HG02943 (cell line): ENCODE measurements around the gene ADD1.

Experiments
- ATAC-seq: cut with Tn5 transposase; IDR thresholded peaks from one replicate; pipeline ENCODE4 v1.9.1; 2021; ENCODE audit warnings: mild to moderate bottlenecking, low read depth, moderate library complexity; ENCODE audit not compliant: unreplicated experiment

Gene ADD1

DNA sequence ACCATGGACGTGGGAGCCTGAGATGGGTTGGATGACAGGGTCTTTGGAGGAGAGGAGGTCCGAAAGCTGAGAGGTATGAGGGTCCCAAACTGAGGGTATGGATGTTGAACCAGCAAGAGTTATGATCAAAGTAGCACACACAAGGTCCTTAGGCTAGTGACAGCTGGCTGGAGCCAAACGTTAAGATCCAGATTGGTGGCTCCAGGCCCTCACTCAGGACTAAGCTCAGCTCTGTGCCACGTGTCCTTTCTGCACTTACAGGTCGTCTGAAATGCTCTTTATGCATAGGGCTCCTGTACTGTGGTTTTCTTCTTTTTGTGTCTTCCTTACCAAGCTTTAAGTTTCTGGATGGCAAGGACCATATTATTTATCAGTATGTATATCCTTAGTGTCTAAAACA is 35.4 kb downstream of the ADD1 start:
- ATAC-seq = no peak

DNA sequence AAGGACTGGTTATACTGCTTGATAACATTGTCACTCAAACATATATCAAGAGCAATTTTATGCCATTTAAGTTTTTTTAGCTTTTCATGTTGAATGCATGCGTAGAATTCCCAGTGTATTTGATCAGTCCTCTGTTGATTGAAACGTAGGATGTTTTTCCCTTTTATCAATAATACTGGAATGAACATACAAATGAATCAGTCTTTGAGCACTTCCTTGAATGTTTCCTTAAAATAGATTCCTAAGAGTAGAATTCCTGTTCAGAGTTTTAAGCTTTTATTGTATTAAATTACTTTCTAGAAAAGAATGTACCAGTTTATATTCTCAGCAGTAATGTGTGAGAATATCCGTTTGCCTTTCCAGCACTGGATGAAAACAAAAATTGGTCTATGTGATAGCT is 37.8 kb downstream of the ADD1 start:
- ATAC-seq = no peak

DNA sequence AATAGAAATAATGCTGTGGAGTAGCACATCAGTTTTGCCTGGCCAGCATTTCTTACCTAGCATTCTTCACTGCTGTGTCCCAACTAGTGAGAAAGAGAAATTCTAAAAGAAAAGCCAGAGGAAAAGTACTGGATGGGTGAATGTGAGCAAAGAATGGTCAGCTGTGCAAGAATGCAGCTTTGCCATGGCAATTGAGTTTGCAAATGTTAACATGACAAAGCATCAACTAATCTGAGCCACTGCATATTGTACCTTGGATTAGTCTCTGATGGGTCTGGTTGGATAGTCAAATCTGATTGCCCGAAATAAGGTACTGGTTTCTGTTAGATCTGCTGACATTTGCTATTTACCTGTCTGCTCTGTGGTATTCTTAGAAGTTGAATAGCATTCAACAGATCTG is 38.7 kb downstream of the ADD1 start:
- no peak for ATAC-seq

DNA sequence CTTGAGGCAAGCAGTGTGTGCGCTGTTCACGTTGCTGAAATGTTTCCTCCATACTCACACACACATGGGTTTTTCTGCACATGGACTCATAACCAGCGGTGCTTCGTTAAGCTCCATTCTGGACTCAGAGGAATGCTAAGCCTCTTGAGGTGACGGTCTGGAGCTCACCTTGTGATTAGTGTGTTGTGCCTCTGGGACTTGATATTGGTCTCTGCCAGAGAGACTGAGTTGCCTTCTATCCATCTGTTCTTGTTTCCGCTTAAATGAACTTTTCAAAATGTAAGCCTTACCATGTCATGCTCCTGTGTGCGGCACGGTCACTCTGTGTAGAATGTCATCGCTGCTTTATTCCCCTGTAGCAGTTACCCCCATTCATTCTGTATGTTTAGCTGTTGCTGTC is 42.5 kb downstream of the ADD1 start:
- no peak for ATAC-seq

DNA sequence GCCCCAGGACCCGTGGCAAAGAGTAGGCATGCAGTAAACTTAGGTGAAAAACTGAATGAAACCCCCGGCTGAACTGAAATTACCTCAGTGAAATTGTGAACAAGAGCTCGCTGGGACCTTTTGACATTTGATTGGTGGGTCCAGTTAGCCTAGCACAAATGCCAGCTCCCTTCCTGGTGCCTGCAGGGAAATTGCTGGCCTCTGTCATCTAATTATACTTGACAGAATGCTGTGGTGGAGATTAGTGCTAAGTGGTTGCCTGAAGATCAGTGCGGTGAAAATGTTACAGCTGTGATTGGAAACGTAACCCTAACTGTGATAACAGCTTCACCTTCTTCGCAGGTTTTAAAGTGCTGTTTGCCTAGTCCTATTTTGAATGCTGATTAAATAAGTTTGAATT is 43.0 kb downstream of the ADD1 start:
- no peak for ATAC-seq

DNA sequence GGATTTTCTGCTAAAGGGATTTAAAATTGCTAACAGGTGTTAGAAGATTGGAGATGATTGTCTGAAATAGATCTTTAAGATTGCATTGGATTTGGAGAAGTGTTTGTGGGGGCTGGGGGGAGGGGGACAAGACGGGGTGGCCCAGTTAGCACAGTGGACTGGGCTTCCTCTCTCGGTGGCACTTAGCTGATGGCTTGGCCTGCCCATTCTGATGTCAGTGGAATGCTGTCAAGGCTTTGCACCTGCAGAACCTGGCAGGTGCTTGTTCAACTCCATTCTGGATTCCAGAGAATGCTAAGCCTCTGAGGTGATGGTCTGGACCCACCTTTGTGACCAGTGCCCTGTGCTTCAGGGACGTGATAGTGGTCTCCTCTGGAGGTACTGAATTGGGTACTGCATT is 43.7 kb downstream of the ADD1 start:
- no peak for ATAC-seq

DNA sequence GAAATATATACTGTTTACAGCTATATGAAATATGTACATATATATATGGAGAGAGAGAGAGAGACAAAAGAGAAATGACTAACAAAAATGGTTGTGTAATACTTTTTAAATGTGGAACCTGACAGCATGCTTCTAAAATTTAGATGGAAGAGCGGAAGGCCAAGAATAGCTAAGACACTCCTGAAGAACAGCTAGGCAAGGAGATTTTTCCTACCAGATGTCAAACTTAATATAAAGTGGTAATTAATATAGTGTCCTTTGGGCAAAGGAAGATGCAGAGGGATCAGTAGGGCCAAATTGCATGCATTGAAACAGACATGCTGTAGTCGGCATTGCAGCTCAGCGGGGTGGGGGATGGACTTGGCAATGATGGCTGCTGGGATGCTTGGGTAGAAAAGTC is 45.2 kb downstream of the ADD1 start:
- no peak for ATAC-seq

DNA sequence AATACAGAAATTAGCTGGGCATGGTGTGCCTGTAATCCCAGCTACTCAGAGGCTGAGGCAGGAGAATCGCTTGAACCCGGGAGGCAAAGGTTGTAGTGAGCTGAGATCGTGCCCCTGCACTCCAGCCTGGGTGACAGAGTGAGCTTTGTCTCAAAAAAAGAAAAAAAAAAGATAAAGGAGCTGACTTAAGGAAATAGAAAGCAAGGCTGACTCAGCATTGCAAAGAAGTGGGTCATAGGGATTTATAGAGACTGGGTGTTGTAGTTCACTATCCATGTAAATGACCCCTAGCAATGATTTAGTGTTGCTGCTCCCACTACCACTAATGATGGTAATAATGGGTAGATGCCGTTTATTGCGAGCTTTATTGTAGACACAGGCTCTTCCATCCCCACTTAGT is 47.6 kb downstream of the ADD1 start:
- no peak for ATAC-seq

DNA sequence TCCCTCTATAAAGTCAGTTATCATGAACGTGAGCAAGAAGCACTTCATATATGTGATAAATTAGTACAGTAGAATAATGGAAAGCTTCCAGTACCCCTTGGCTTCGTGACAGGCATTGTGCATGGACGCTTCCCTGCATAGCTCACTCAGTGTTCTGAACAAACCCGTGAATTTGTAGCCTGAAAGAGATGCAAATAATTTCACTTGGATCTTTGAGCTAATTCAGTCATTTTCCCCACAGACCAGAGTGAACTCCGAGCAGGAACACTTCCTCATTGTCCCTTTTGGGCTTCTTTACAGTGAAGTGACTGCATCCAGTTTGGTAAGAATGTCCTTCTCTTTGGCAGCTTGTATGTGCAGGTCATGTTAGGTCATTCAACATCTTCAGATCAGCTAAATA is 50.1 kb downstream of the ADD1 start:
- no peak for ATAC-seq

DNA sequence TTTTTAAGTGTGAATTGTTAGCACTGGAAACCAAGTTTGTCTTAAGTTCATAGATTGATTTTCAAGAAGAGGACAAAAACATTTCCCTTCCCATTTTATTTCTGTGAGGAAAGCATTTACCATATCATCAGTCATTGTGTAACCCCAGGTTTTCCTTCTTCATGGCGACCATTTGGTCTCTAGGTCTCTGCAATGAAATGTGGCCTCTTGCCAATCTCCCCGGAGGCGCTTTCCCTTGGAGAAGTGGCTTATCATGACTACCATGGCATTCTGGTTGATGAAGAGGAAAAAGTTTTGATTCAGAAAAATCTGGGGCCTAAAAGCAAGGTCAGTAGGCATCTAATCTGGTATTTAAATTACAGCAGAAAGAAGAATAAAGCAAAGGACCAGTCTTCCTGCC is 54.4 kb downstream of the ADD1 start:
- no peak for ATAC-seq

DNA sequence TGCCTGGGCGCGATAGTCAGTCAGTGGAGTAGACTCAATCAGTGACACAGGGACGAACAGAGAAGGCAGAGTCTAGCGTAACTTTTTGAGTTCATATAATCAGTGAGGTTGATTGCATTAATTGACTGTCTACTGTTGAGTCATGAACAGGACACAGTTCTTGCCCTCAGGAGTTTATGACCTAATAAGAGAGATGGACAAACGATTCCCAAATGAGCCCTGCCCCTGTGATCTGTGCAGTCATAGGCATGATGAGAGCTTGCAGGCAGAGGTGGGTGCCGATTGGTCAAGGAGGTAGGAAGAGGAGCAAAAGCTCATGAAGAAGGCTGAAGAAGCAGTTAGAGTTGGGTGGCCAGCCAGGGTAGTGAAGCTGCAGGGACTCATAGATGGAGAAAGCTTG is 57.1 kb downstream of the ADD1 start:
- ATAC-seq = no peak

DNA sequence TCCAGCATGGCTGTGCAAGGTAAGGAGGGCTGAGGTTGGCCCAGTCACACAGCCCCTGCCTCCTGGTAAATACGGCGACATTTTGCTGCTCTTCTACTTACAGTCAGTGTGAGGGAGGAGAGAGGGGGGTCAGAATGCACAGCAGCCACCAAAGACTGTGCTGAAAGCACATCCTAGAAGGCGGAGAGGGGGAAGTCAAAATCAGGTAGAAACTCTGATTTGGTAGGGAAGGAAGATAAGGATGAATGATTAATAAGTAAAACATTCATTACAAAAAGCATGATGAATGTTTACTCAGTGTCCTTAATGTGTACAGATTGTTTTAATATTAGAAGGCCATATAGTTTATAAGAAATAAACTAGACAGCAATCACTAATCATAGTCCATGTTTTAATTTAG is 57.5 kb downstream of the ADD1 start:
- no peak for ATAC-seq

DNA sequence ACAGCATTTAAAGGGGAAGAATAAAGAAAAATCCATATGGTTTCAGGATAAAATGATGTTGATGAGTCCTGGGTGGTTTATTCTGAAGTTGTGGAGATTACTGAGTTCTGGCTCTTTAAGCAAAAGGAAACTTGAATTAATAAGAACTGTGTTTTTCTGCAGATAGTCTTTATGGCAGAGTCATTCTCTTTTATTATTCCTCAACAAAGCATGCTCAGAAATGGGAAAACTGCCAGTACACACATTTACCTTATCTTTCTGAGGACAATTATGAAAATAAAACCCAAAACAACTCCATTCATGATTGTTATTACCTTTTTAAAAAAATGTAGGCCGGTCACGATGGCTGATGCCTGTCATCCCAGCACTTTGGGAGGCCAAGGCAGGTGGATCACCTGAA is 58.5 kb downstream of the ADD1 start:
- no peak for ATAC-seq

DNA sequence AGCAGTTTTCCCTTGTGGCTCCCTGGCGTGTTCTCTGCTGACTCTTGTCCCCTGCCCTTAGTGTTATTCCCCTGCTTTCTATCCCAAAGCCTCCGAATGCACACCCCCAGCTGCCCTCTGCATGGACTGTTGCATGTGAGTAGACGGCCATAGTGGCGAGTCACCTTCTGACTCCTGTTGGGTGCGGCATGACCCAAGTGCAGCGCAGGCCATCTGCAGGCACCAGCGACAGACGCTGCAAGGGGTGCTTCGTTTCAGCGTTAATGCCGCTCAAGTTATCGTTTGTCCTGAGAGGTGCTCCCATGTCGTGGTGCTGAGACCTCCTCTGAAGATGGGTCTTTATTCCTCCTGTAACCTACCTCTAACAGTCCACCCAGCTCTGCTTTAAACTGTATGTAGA is 61.9 kb downstream of the ADD1 start:
- no peak for ATAC-seq

DNA sequence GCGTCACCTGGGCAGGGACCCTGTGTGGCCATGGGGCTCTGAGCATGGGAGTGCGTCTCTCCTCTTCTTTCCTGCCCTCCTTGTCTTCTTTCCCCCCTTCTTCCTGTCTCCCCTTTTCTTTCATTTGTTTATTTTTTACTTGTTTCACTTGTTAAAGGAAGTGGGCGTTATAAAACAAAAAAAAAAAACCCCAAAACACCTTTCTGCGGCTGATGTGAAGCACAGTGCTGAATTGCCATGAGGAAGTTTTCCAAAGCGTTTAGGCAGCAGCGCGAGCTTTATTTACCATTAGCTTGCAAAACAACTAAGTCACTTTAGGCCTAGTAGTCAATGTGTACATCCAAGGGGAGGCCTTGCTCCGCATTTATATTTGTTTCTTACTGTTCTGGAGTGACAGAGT is 62.6 kb downstream of the ADD1 start:
- ATAC-seq = no peak

DNA sequence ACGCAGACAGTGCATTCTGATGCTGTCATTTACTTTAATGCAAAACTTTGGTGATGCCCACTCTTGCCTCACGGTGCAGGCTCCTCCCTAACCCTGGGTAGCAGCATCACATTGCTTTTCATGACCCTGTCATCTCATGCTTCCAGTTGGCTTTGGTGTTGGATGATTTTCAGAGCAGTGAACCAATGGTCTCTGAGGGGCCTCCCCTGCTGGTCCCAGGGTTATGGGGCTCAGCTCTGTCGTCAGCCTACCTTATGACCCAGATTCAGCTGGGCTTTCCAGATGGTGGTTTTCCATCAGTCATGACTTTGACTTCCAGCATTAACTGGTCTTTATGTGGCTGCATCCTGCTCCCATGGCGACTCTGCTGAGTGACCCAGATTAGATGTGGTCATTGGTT is 63.6 kb downstream of the ADD1 start:
- no peak for ATAC-seq

DNA sequence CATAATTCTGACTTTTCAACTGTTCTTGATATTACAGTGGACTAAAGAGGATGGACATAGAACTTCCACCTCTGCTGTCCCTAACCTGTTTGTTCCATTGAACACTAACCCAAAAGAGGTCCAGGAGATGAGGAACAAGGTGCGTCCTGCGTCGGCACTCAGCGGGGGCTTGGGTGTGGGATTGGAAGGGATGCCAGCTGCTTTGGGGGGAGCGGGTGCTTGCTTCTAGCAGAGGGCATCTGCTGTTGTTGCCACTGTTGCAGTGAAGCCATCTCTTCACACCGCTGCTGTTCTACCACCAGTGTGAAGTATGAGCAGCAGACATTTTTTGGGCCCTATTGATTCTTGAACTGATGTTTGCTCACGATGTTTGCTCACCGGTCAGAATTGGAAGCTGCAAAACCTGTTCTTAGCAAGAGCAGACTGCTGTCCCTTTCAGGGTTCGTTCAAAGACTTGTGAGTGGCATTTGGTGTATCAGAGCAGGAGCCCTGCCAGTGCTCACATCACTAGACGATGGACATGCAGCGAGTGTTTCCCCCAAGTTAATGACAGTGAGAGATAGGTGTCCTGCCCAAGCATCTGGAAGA is 64.2 kb downstream of the ADD1 start:
- no peak for ATAC-seq

DNA sequence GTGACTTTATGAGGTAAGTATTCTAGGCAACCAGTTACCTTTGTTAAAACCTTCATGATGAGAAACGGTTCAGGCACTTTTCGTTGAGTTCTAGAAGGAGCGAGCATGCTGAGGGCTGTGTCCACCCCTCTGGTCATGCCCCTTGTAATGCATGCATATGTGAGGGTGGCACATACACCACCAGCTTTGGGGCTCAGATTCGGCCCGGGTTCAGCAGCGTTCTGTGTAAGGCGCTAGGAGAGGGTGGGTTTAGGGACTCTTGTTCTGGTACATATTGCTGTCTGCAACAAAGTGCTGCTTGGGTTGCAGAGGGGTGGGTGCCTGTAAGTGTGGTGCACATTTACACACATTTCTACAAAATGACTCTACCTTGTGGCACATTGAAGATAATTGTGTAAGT is 65.0 kb downstream of the ADD1 start:
- ATAC-seq = no peak

DNA sequence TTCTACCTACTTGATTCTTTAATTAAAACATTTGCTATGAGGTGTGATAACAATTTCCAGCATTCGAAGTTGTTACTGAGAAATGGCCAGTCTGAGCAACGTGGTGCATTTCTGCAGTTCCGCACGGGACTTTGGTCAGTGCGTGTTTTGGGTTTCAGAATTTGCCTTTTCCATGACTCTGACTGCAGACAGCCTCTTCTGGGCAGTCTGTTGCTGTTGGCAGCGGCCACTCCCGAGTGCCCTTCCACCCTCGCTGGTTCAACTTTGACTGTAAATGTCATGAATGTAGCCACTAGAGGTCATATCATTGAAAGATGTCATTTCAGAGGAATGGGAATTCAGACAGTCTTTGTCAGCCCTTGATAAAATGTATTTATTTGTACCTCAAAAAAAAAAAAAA is 65.9 kb downstream of the ADD1 start:
- ATAC-seq = no peak

DNA sequence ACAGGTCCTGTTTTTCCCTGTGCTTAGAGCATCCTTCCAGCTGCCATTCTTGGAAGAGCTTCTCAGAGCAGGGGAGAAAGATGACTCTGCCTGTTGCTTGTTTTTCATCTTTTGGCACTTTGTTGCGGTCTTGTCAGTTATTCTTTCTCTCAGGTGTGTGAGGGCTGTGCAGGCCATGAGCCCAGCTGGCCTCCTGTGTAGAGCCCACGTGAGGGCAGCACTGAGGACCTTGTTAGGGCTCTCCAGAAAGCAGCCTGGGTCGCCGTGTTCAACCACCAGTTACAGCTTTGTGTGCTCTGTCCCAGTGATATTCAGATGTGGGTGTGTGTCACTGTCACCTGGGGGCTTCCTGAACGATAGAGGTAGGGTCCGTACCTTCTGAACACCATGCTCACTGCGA is 66.8 kb downstream of the ADD1 start:
- ATAC-seq = no peak

DNA sequence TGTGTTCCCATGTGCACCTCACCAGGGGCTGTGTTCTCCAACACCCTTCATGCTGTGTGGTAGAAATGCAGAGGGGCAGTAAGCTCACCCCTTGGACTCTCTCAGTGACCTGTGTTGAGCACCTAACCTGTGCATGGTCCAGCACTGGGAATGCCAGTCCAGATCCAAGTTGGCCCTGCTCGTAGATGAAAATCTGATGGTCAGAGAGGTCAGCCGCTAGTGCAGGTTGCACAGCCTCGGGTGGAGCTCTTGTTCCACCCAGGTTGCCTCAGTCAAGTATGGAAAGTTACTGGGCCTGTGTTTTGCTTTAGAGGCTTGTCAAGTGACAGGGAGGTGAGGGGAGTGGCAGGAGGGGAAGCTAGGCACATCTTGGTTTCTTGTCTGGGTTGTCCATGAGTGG is 68.2 kb downstream of the ADD1 start:
- ATAC-seq = no peak

DNA sequence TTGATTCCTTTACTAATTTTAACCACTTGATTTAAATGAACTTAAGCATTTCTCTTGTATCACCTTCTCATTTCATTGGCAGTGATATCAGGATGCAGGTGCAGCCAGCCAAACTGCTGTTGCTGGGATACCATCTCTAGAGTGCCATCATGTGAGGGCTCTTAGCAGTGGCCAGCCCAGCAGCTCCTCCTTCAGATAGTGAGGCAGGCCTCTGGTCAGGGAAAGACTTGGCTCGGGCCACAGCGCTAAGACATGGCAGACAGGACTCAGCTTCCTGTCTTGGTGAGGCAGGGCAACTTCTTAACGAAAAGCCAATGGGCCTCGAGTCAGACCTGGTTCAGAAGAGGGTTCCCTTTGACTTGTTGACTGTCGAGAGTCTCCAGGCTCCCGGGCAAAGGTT is 69.5 kb downstream of the ADD1 start:
- ATAC-seq = no peak
